K562 (cell line): ENCODE data around the gene CDC45. TPM values are rescaled to one million over a fixed set of nuclear protein-coding genes. Genes with fewer than 3 reads are reported as not detected.

Experiments used
- CBX2 ChIP-seq: fragments of 200-600 bp; sonication (generic); IDR thresholded peaks from one replicate; pipeline ENCODE4 v1.6.1; 2012; ENCODE audit warnings: mild to moderate bottlenecking, low read length, inconsistent platforms; ENCODE audit not compliant: insufficient read depth, poor library complexity, severe bottlenecking
- CHD1 ChIP-seq: fragments of 200-600 bp; sonication (generic); IDR thresholded peaks from one replicate; pipeline ENCODE4 v1.6.1; 2012; ENCODE audit warnings: mild to moderate bottlenecking, moderate library complexity, low read length, inconsistent platforms
- GTF3C2 ChIP-seq: IDR thresholded peaks from 3 replicates; pipeline ENCODE4 v1.6.1; 2011; ENCODE audit warnings: borderline replicate concordance, mild to moderate bottlenecking, moderate library complexity; ENCODE audit not compliant: insufficient read length; ENCODE audit errors: extremely low read depth
- LARP7 ChIP-seq: fragments of 450-650 bp; IDR thresholded peaks from 2 replicates; pipeline ENCODE4 v1.6.1; 2016
- MLX ChIP-seq, 2 experiments: fragments of 450-650 bp in 1 of 2; sonication (generic) in 1 of 2; formaldehyde crosslinking; conservative IDR thresholded peaks; 2 replicates each; pipeline versions ENCODE4 v1.4.0 to v1.8.1; 2020 to 2022; ENCODE audit warnings: mild to moderate bottlenecking in 1 of 2, missing genetic modification reagents in 1 of 2
- PHB ChIP-seq: fragments of 250-450 bp; sonication (Bioruptor Pico); IDR thresholded peaks from 2 replicates; pipeline ENCODE4 v1.5.0; 2021
- RBBP5 ChIP-seq: fragments of 200-600 bp; sonication (generic); IDR thresholded peaks from 2 replicates; pipeline ENCODE4 v1.6.1; 2012; ENCODE audit warnings: borderline replicate concordance, mild to moderate bottlenecking, low read length, control low read depth, inconsistent platforms; ENCODE audit not compliant: insufficient read depth, poor library complexity, severe bottlenecking
- RHOXF2B ChIP-seq: fragments of 250-450 bp; sonication (Bioruptor Pico); conservative IDR thresholded peaks from 2 replicates; pipeline ENCODE4 v1.5.1; 2021
- ZBTB17 ChIP-seq: fragments of 450-650 bp; formaldehyde crosslinking; IDR thresholded peaks from 2 replicates; pipeline ENCODE4 v1.4.0; 2020; ENCODE audit warnings: mild to moderate bottlenecking
- ZMIZ1 ChIP-seq, 2 experiments: fragments of 150-350 bp in 1 of 2; IDR thresholded peaks; 2 replicates each; pipeline ENCODE4 v1.6.1; 2012 to 2016; ENCODE audit warnings: low read depth in 2 of 2, low read length in 2 of 2, mild to moderate bottlenecking in 1 of 2, moderate library complexity in 1 of 2
- ZNF274 ChIP-seq: IDR thresholded peaks from 2 replicates; pipeline ENCODE4 v1.6.1; 2011; ENCODE audit warnings: low read depth, mild to moderate bottlenecking, low read length, moderate library complexity, borderline replicate concordance
- polyA plus RNA-seq, 8 experiments: library from polyadenylated mRNA; depleted of rRNA in 4 of 8; stranded (reverse) in 5 of 8; unstranded in 3 of 8; fragments of >200 nt; fragmentation: Nextera tagmentation in 2 of 8; fragmentation: Illumina TruSeq in 1 of 8; extraction: Ambion mirVana in 2 of 8; extraction: Trizol in 1 of 8; gene quantifications; 2 replicates each; pipeline versions ENCODE4 v1.2.1 to v1.2.3, GENCODE V29; 2011 to 2014; ENCODE audit warnings: inconsistent platforms in 1 of 8, missing spikeins in 1 of 8
- total RNA-seq, 7 experiments: library from RNA; depleted of rRNA in 6 of 7; stranded (reverse); fragments of >200 nt in 6 of 7; fragmentation: Illumina TruSeq in 2 of 7; extraction: Trizol in 2 of 7; gene quantifications; 2 replicates each; pipeline versions ENCODE4 v1.2.1 to v1.2.3, GENCODE V29; 2011 to 2021; ENCODE audit warnings: low replicate concordance in 1 of 7
- TF ChIP-seq, protein P1 (sequence below): fragments of 250-450 bp; sonication (Bioruptor Pico); IDR thresholded peaks from 2 replicates; pipeline ENCODE4 v1.9.0; 2021; ENCODE audit warnings: mild to moderate bottlenecking
- TF ChIP-seq, protein P2 (sequence below), 3 experiments: IDR thresholded peaks in 2 of 3; conservative IDR thresholded peaks in 1 of 3; 2 replicates each; pipeline ENCODE4 v1.5.1; 2011 to 2012; ENCODE audit warnings: low read length in 3 of 3, mild to moderate bottlenecking in 3 of 3, control low read depth in 2 of 3, improper control_type of control experiment in 1 of 3, inconsistent platforms in 1 of 3, low read depth in 1 of 3, mixed read lengths in 1 of 3, moderate library complexity in 1 of 3; ENCODE audit not compliant: insufficient read depth in 2 of 3
- TF ChIP-seq, protein P3 (sequence below): fragments of 250-450 bp; sonication (Bioruptor Pico); IDR thresholded peaks from 2 replicates; pipeline ENCODE4 v1.8.0; 2022; ENCODE audit warnings: inconsistent platforms

CDC45 gene
- total and polyA plus RNA-seq, 9 of the 15 experiments (the other 6 are each of a cell fraction or from before 2014, with no cell fraction given), result 251 to 580 (median 410) TPM

DNA sequence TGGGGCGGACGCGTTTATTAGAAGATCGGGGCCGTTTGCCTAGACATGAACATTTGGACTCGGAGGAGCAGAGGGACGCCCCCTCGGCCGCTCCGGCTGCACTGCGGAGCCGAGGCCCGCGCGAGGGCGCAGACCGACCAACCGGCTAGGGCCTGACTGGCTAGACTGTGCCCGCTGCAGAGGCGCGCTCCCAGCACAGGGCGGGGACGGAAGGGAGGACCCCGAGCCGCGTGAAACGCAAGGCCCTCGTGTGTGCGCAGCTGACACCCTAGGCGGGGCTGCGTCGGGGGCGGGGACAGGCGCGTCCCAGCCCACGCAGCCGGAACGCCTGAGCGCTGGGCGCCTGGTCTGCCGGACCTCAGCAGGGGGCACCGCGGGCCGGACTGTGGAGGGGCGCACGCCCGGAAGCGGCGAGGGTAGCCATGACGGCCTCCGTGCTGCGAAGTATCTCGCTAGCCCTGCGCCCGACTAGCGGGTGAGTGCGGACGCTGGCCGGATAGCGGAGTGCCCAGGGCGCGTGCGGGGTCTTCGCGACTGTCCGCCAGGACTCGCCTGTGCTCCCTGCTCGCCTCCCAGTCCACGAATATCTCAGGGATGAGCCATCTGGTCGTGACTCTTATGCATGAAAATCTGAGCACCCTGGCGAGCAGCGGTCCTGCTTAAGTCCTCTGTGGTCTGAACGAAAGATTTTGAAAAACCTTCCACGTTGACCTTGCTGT, 47.4 kb upstream of the CDC45 start, which contains the start of gene MRPL40 (continued):
- TF ChIP-seq GTF3C2 (no peak), CBX2 (no peak), ZNF274 (peak; percentile 68; the same call in 1 of the 2 replicates), CHD1 (peak; percentile 94), ZBTB17 (CRISPR knock-in tag) (peak; percentile 93; the same call in 1 of the 2 replicates), ZMIZ1 (IDR thresholded peaks at IDR 0.05; ENCODE audit: low read depth in 2 of 2, low read length in 2 of 2) (peak; percentile 60 to 95; a peak in 3 of 4 replicates), MLX (CRISPR knock-in tag; conservative IDR thresholded peaks at IDR 0.05) (peak; percentile 92 to 95), PHB (CRISPR knock-in tag) (peak; percentile 97), RBBP5 (peak; percentile 99), LARP7 (no peak), RHOXF2B (peak; percentile 97)
- TF ChIP-seq, protein P1, sequence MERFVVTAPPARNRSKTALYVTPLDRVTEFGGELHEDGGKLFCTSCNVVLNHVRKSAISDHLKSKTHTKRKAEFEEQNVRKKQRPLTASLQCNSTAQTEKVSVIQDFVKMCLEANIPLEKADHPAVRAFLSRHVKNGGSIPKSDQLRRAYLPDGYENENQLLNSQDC (CRISPR knock-in tag), result peak; percentile 98
- TF ChIP-seq, protein P2, sequence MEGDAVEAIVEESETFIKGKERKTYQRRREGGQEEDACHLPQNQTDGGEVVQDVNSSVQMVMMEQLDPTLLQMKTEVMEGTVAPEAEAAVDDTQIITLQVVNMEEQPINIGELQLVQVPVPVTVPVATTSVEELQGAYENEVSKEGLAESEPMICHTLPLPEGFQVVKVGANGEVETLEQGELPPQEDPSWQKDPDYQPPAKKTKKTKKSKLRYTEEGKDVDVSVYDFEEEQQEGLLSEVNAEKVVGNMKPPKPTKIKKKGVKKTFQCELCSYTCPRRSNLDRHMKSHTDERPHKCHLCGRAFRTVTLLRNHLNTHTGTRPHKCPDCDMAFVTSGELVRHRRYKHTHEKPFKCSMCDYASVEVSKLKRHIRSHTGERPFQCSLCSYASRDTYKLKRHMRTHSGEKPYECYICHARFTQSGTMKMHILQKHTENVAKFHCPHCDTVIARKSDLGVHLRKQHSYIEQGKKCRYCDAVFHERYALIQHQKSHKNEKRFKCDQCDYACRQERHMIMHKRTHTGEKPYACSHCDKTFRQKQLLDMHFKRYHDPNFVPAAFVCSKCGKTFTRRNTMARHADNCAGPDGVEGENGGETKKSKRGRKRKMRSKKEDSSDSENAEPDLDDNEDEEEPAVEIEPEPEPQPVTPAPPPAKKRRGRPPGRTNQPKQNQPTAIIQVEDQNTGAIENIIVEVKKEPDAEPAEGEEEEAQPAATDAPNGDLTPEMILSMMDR (IDR thresholded peaks at IDR 0.05 in 2 of 3, conservative IDR thresholded peaks at IDR 0.05 in 1 of 3; ENCODE audit: insufficient read depth in 2 of 3, low read depth in 1 of 3, low read length in 3 of 3), result peak in 2 of 3 experiments; percentile 16 to 23; a peak in 1 of 6 replicates
- TF ChIP-seq, protein P3, sequence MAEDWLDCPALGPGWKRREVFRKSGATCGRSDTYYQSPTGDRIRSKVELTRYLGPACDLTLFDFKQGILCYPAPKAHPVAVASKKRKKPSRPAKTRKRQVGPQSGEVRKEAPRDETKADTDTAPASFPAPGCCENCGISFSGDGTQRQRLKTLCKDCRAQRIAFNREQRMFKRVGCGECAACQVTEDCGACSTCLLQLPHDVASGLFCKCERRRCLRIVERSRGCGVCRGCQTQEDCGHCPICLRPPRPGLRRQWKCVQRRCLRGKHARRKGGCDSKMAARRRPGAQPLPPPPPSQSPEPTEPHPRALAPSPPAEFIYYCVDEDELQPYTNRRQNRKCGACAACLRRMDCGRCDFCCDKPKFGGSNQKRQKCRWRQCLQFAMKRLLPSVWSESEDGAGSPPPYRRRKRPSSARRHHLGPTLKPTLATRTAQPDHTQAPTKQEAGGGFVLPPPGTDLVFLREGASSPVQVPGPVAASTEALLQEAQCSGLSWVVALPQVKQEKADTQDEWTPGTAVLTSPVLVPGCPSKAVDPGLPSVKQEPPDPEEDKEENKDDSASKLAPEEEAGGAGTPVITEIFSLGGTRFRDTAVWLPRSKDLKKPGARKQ (CRISPR knock-in tag), result no peak
